Psoas muscle (tissue), 8 donors: ENCODE results near the gene SPIRE2. TPM values are rescaled to one million over a fixed set of nuclear protein-coding genes. Genes with fewer than 3 reads are reported as not detected.
A peak's percentile ranks its signal among the peaks of the same experiment; 100 is the strongest.

Source experiments
- ATAC-seq, 4 donors: fragments of 200-7000 bp; cut with Tn5 transposase; one replicate each; pipeline ENCODE4 v1.9.1; 2020; ENCODE audit warnings: moderate library complexity in 3 of 4, mild to moderate bottlenecking in 2 of 4
- DNase-seq, 2 donors: peaks; one replicate each; pipeline ENCODE4 v3.0.0-alpha.2; 2020
- H3K27ac ChIP-seq: fragments of 200-600 bp; one replicate; pipeline ENCODE4 v1.8.0; 2022
- H3K27me3 ChIP-seq, 3 donors: fragments of 200-600 bp in 1 of 3; one replicate each; pipeline versions ENCODE4 v1.6.1 to v1.8.0; 2013 to 2022; ENCODE audit warnings: low read length in 2 of 3, mild to moderate bottlenecking in 2 of 3, moderate library complexity in 1 of 3; ENCODE audit not compliant: insufficient read depth in 3 of 3
- H3K36me3 ChIP-seq, 2 donors: fragments of 200-600 bp in 1 of 2; one replicate each; pipeline versions ENCODE4 v1.6.1 to v1.8.0; 2013 to 2022; ENCODE audit warnings: low read depth in 1 of 2, mild to moderate bottlenecking in 1 of 2, moderate library complexity in 1 of 2; ENCODE audit not compliant: insufficient read depth in 1 of 2
- H3K4me1 ChIP-seq: fragments of 200-600 bp; one replicate; pipeline ENCODE4 v1.8.0; 2022
- H3K4me3 ChIP-seq: fragments of 200-600 bp; one replicate; pipeline ENCODE4 v1.8.0; 2022; ENCODE audit warnings: mild to moderate bottlenecking
- H3K9me3 ChIP-seq: fragments of 200-600 bp; one replicate; pipeline ENCODE4 v1.8.0; 2022
- WGBS, 3 donors: extraction: QIAGEN DNeasy Blood & Tissue Kit; methylation state at CpG; one replicate each; pipeline versions ENCODE4 v1.1.6 to v1.1.7; 2013; 5-methylcytosine and 5-hydroxymethylcytosine counted together
- intact Hi-C, 2 donors: fragments of 100-400 bp; cut with DNase I; formaldehyde crosslinking; loops; one replicate each; pipeline versions ENCODE4 v1.11.0 to v1.14.2; 2022
- polyA plus RNA-seq, 3 donors: library from polyadenylated mRNA; stranded (reverse); fragments of 200-250 nt; gene quantifications; one replicate each; pipeline ENCODE4 v1.2.3, GENCODE V29; 2013
- total RNA-seq, 4 donors: library from RNA; stranded (reverse); fragmentation: NEBNext Ultra II Directional in 2 of 4; extraction: Animal tissue kit (Norgen Biotek cat#: 25700) in 2 of 4; gene quantifications; one replicate each; pipeline versions ENCODE4 v1.2.1 to v1.2.4, GENCODE V29; 2021 to 2023
- TF ChIP-seq, protein P1 (sequence below): fragments of 200-600 bp; IDR thresholded peaks from one replicate; pipeline ENCODE4 v1.8.0; 2022; ENCODE audit warnings: antibody characterized with exemption
- donor health status: healthy with polysubstance abuse.
- donor health status: DM: no; HTN: no; CAD: no; lungs with moderate emphysema.
- donor health status: Bipolar disorder and iron deficiency.
- donor health status: healthy.
- donor health status: DM: yes; HTN: yes; CAD: no.
- donor health status: DM: no; HTN: no; CAD: no.
- donor health status: DM: no; HTN: no; CAD: no.
- donor health status: DM: yes; HTN: yes; CAD: no.

The SPIRE2 gene
- total and polyA plus RNA-seq, 7 donors, result 0.14 to 0.48 (median 0.25) TPM; not detected in 1

GRCh38 chr16:89860747-89861304, 32.6 kb downstream of the SPIRE2 start:
- ATAC-seq, result peak; percentile 79 to 94 (median 85)

GRCh38 chr16:89861648-89862047, 33.4 kb downstream of the SPIRE2 start:
- Histone ChIP-seq H3K27me3 (peaks cover 0 to 7% (median 0%) of the 10 kb centered on the region in 3 donors), H3K4me1 (no peaks in the 10 kb centered on the region), H3K9me3 (no peaks in the 10 kb centered on the region), H3K27ac (no peak overlapping the region), H3K36me3 (no peaks in the 10 kb centered on the region), H3K4me3 (no peak overlapping the region)
- 89 to 92% (median 91%) methylated on average over 12 of the region's 12 CpGs for WGBS, 3 donors
- no peak for DNase-seq
- TF ChIP-seq, protein P1, sequence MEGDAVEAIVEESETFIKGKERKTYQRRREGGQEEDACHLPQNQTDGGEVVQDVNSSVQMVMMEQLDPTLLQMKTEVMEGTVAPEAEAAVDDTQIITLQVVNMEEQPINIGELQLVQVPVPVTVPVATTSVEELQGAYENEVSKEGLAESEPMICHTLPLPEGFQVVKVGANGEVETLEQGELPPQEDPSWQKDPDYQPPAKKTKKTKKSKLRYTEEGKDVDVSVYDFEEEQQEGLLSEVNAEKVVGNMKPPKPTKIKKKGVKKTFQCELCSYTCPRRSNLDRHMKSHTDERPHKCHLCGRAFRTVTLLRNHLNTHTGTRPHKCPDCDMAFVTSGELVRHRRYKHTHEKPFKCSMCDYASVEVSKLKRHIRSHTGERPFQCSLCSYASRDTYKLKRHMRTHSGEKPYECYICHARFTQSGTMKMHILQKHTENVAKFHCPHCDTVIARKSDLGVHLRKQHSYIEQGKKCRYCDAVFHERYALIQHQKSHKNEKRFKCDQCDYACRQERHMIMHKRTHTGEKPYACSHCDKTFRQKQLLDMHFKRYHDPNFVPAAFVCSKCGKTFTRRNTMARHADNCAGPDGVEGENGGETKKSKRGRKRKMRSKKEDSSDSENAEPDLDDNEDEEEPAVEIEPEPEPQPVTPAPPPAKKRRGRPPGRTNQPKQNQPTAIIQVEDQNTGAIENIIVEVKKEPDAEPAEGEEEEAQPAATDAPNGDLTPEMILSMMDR, result no peak
- ATAC-seq, result no peak
- intact Hi-C loops, result loop anchor here (2.0 to 10.0 kb wide), 3 partner anchors 109 to 157 kb away; partner anchors contain the start of gene SPATA2L (in 1 of the 2)

More at GRCh38 chr16:89860747-89861304, 32.6 kb downstream of the SPIRE2 start:
- Histone ChIP-seq H3K36me3 (no peaks in the 10 kb centered on the region), H3K4me1 (no peaks in the 10 kb centered on the region), H3K4me3 (no peak overlapping the region), H3K27me3 (peaks cover 0 to 8% (median 0%) of the 10 kb centered on the region in 3 donors), H3K27ac (no peak overlapping the region), H3K9me3 (no peaks in the 10 kb centered on the region)
- 19 to 28% (median 22%) methylated on average over 28 of the region's 28 CpGs for WGBS, 3 donors
- intact Hi-C loops, result loop anchor here (2.0 to 10.0 kb wide), 3 partner anchors 108 to 156 kb away; partner anchors contain the start of gene SPATA2L (in 1 of the 2)
- peak; percentile 57 to 76 for DNase-seq
- TF ChIP-seq, protein P1, result peak; percentile 83

DNA sequence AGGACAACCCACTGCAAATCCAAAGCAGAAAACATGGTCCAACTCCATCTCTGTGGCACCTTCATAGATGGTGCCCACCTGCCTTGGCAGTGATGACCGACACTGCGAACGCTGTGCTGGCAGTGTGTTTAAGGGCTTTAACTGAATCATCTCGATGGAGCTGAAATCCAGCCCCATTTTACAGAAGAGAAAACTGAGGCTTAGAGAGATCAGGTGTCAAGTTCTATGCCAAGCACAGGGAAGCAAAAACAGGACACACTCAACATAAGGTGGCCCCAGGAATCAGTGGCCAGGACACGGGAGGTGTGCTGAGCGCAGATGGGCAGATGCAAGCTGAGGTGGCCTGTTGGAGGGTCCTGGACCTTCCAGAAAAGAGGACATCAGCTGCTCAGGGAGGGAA, 34.5 kb downstream of the SPIRE2 start:
- DNase-seq (no peak), ATAC-seq (no peak)
- TF ChIP-seq, protein P1, result no peak
- Histone ChIP-seq H3K9me3 (peaks cover 2% of the 10 kb centered on the region), H3K4me3 (no peak overlapping the region), H3K36me3 (no peaks in the 10 kb centered on the region), H3K27me3 (peaks cover 0 to 7% (median 0%) of the 10 kb centered on the region in 3 donors), H3K4me1 (no peaks in the 10 kb centered on the region), H3K27ac (no peak overlapping the region)
- 92 to 95% (median 94%) methylated on average over 6 of the region's 6 CpGs for WGBS, 3 donors
- intact Hi-C loops, result loop anchor here (5.0 to 10.0 kb wide), 2 partner anchors 155 to 158 kb away; partner anchors contain the start of gene SPATA2L (in 1 of the 2)

- DNase-seq (no peak), ATAC-seq (peak in 2 of 4 donors; percentile 11 to 32)
- Histone ChIP-seq H3K27ac (peak overlapping the region; percentile 41), H3K4me3 (peak overlapping the region; percentile 11), H3K4me1 (no peaks in the 10 kb centered on the region), H3K9me3 (peaks cover 10% of the 10 kb centered on the region), H3K27me3 (peaks cover 0 to 7% (median 2%) of the 10 kb centered on the region in 3 donors), H3K36me3 (no peaks in the 10 kb centered on the region)
- TF ChIP-seq, protein P1, result no peak
- intact Hi-C loops, result loop anchor here (5.0 to 10.0 kb wide), 2 partner anchors 157 to 159 kb away; partner anchors contain the start of gene SPATA2L (in 1 of the 2)
- 55 to 58% (median 57%) methylated on average over 21 of the region's 21 CpGs for WGBS, 3 donors
Observed at GRCh38 chr16:89863741-89864526, 35.7 kb downstream of the SPIRE2 start.
